Erythroblast (primary cell): ENCODE results near the gene CCDC106.

ENCODE experiments used
- DNase-seq, 2 experiments: peaks; one replicate each; lab custom pipeline; 2025; lab: John Stamatoyannopoulos, UW
- GATA1 ChIP-seq: IDR thresholded peaks from 2 replicates; pipeline ENCODE4 v1.6.1; 2011; ENCODE audit warnings: low read depth, mild to moderate bottlenecking, control low read depth, low read length, moderate library complexity
- POLR2A ChIP-seq: IDR thresholded peaks from 2 replicates; pipeline ENCODE4 v1.6.1; 2011; ENCODE audit warnings: mild to moderate bottlenecking, low read length

CCDC106 gene

GRCh38 chr19:55678121-55678671 is 30.2 kb downstream of the CCDC106 start:
- DNase-seq: no peak

GRCh38 chr19:55679343-55680257 is 31.6 kb downstream of the CCDC106 start:
- TF ChIP-seq POLR2A (no peak), GATA1 (no peak)
- DNase-seq: no peak

More at GRCh38 chr19:55678121-55678671, 30.2 kb downstream of the CCDC106 start:
- TF ChIP-seq GATA1 (no peak), POLR2A (no peak)

- no peak for TF ChIP-seq GATA1
- no peak for TF ChIP-seq POLR2A
- DNase-seq: no peak
Measured at GRCh38 chr19:55680339-55681130, 32.5 kb downstream of the CCDC106 start.

- TF ChIP-seq POLR2A (no peak), GATA1 (no peak)
- DNase-seq: no peak
Measured at GRCh38 chr19:55681131-55682092, 33.4 kb downstream of the CCDC106 start.

- no peak for DNase-seq
- TF ChIP-seq POLR2A: no peak
- TF ChIP-seq GATA1: no peak
Measured at GRCh38 chr19:55683449-55684261, 35.6 kb downstream of the CCDC106 start.

GRCh38 chr19:55684946-55685681 is 37.1 kb downstream of the CCDC106 start:
- DNase-seq: no peak
- TF ChIP-seq POLR2A (no peak), GATA1 (no peak)

GRCh38 chr19:55685776-55686175 is 37.8 kb downstream of the CCDC106 start:
- TF ChIP-seq GATA1: no peak
- no peak for TF ChIP-seq POLR2A
- no peak for DNase-seq

GRCh38 chr19:55686311-55687050 is 38.5 kb downstream of the CCDC106 start:
- DNase-seq: no peak
- TF ChIP-seq GATA1 (no peak), POLR2A (no peak)

GRCh38 chr19:55687281-55688201 is 39.5 kb downstream of the CCDC106 start:
- DNase-seq: no peak
- no peak for TF ChIP-seq POLR2A

- peak; percentile 50 to 52 for DNase-seq
- TF ChIP-seq GATA1: no peak
- TF ChIP-seq POLR2A: no peak
Measured at GRCh38 chr19:55688422-55689218, 40.6 kb downstream of the CCDC106 start.
